H1 (cell line): ENCODE data around the gene KIF26B. TPM values are rescaled to one million over a fixed set of nuclear protein-coding genes. Genes with fewer than 3 reads are reported as not detected.

Experiments
- CTCF ChIA-PET: fragments of 300-600 bp; sonication (Branson Sonifier 250); formaldehyde crosslinking; loops from one replicate; lab custom pipeline; 2021; ENCODE audit not compliant: partially characterized antibody; lab: Charles Lee
- POLR2A ChIA-PET: fragments of 300-600 bp; sonication (Branson Sonifier 250); formaldehyde crosslinking; loops from one replicate; lab custom pipeline; 2021; ENCODE audit warnings: inconsistent platforms; ENCODE audit not compliant: partially characterized antibody; lab: Charles Lee
- DNase-seq, 2 experiments: peaks; one replicate each; pipeline versions ENCODE4 v3.0.0 to v3.0.0-alpha.2; 2010 to 2022; ENCODE audit warnings: low spot score in 2 of 2, low read depth in 1 of 2, mixed read lengths in 1 of 2
- FAIRE-seq: peaks from 2 replicates; lab custom pipeline; 2011; peaks lifted over from hg19 to GRCh38; lab: Jason Lieb, UNC
- H2AFZ ChIP-seq: 2 replicates; pipeline ENCODE4 v1.8.1; 2012; ENCODE audit warnings: low read length, inconsistent platforms
- H2AK5ac ChIP-seq: 2 replicates; pipeline ENCODE4 v1.6.1; 2013; ENCODE audit warnings: low read depth, low read length
- H2BK120ac ChIP-seq: replicated peaks from 2 replicates; pipeline ENCODE3; 2013; ENCODE audit warnings: low read depth, low read length, inconsistent platforms
- H2BK12ac ChIP-seq: 2 replicates; pipeline ENCODE4 v1.6.1; 2013; ENCODE audit warnings: low read depth, low read length
- H2BK15ac ChIP-seq: 2 replicates; pipeline ENCODE4 v1.6.1; 2013; ENCODE audit warnings: low read length
- H2BK20ac ChIP-seq: 2 replicates; pipeline ENCODE4 v1.6.1; 2013; ENCODE audit warnings: low read length
- H2BK5ac ChIP-seq: 2 replicates; pipeline ENCODE4 v1.6.1; 2013; ENCODE audit warnings: low read depth, low read length
- H3K14ac ChIP-seq: 2 replicates; pipeline ENCODE4 v1.6.1; 2013; ENCODE audit warnings: inconsistent platforms; ENCODE audit not compliant: insufficient read length
- H3K18ac ChIP-seq: 2 replicates; pipeline ENCODE4 v1.6.1; 2013; ENCODE audit warnings: low read length; ENCODE audit errors: extremely low read depth
- H3K23ac ChIP-seq: 2 replicates; pipeline ENCODE4 v1.6.1; 2013; ENCODE audit warnings: inconsistent platforms; ENCODE audit not compliant: insufficient read length
- H3K23me2 ChIP-seq: 2 replicates; pipeline ENCODE4 v1.6.1; 2013; ENCODE audit warnings: low read depth, low read length
- H3K27ac ChIP-seq: 2 replicates; pipeline ENCODE4 v1.6.1; 2011; ENCODE audit warnings: low read depth, low read length, inconsistent platforms
- H3K27me3 ChIP-seq, 4 experiments: replicated peaks in 1 of 4; 1 replicate in 1 of 4; 2 replicates in 3 of 4; pipeline versions ENCODE4 v1.6.1 to v1.8.1; 2011 to 2013; ENCODE audit warnings: low read length in 3 of 4, mild to moderate bottlenecking in 3 of 4, inconsistent platforms in 2 of 4, mixed read lengths in 2 of 4, moderate library complexity in 1 of 4; ENCODE audit not compliant: control insufficient read depth in 3 of 4, insufficient read depth in 3 of 4; ENCODE audit errors: extremely low read depth in 1 of 4
- H3K36me3 ChIP-seq, 4 experiments: 2 replicates each; pipeline versions ENCODE4 v1.6.1 to v1.8.1; 2011 to 2013; ENCODE audit warnings: mild to moderate bottlenecking in 4 of 4, low read length in 3 of 4, moderate library complexity in 2 of 4, control low read depth in 1 of 4, inconsistent platforms in 1 of 4; ENCODE audit not compliant: insufficient read depth in 4 of 4, control insufficient read depth in 2 of 4
- H3K4ac ChIP-seq: replicated peaks from 2 replicates; pipeline ENCODE3; 2013; ENCODE audit warnings: low read length, low read depth, mixed read lengths, inconsistent platforms; ENCODE audit not compliant: insufficient read length
- H3K4me1 ChIP-seq, 4 experiments: replicated peaks in 1 of 4; 1 replicate in 1 of 4; 2 replicates in 3 of 4; pipeline versions ENCODE4 v1.6.1 to v1.8.1; 2011 to 2013; ENCODE audit warnings: low read length in 3 of 4, inconsistent platforms in 2 of 4, mixed read lengths in 1 of 4; ENCODE audit not compliant: insufficient read depth in 4 of 4, control insufficient read depth in 3 of 4
- H3K4me2 ChIP-seq, 2 experiments: 2 replicates each; pipeline versions ENCODE4 v1.6.1 to v1.8.1; 2011 to 2013; ENCODE audit warnings: low read depth in 2 of 2, low read length in 2 of 2, control low read depth in 1 of 2, inconsistent platforms in 1 of 2, mild to moderate bottlenecking in 1 of 2; ENCODE audit not compliant: insufficient read depth in 1 of 2
- H3K4me3 ChIP-seq, 4 experiments: fragments of 200-600, 300-600 bp in 1 of 4; sonication (generic), shearing (Covaris generic), sonication (Bioruptor Twin) in 1 of 4; 2 replicates each; pipeline versions ENCODE4 v1.5.1 to v1.8.1; 2011 to 2016; ENCODE audit warnings: low read length in 4 of 4, low read depth in 3 of 4, control low read depth in 2 of 4, inconsistent platforms in 2 of 4, mild to moderate bottlenecking in 2 of 4, mixed read lengths in 1 of 4, moderate library complexity in 1 of 4; ENCODE audit not compliant: insufficient read depth in 2 of 4; ENCODE audit errors: extremely low read depth in 1 of 4
- H3K56ac ChIP-seq: replicated peaks from 2 replicates; pipeline ENCODE3; 2013; ENCODE audit warnings: low read depth, mild to moderate bottlenecking, mixed read lengths, low read length, inconsistent platforms; ENCODE audit not compliant: insufficient read length
- H3K79me1 ChIP-seq: 2 replicates; pipeline ENCODE4 v1.6.1; 2013; ENCODE audit warnings: low read depth, low read length, control low read depth
- H3K79me2 ChIP-seq, 2 experiments: 2 replicates each; pipeline versions ENCODE4 v1.6.1 to v1.8.1; 2012 to 2013; ENCODE audit warnings: low read length in 2 of 2, mild to moderate bottlenecking in 2 of 2, inconsistent platforms in 1 of 2; ENCODE audit not compliant: insufficient read depth in 2 of 2, control insufficient read depth in 1 of 2
- H3K9ac ChIP-seq, 4 experiments: replicated peaks in 1 of 4; 1 replicate in 1 of 4; 2 replicates in 3 of 4; pipeline versions ENCODE4 v1.6.1 to v1.8.1; 2011 to 2013; ENCODE audit warnings: low read depth in 3 of 4, low read length in 3 of 4, control low read depth in 2 of 4, mild to moderate bottlenecking in 2 of 4, moderate library complexity in 2 of 4, inconsistent platforms in 1 of 4; ENCODE audit errors: extremely low read depth in 1 of 4
- H3K9me3 ChIP-seq, 2 experiments: 2 replicates each; pipeline versions ENCODE4 v1.6.1 to v1.8.1; 2012 to 2013; ENCODE audit warnings: mild to moderate bottlenecking in 2 of 2, moderate library complexity in 2 of 2, control low read depth in 1 of 2, inconsistent platforms in 1 of 2, low read depth in 1 of 2, low read length in 1 of 2, mixed read lengths in 1 of 2; ENCODE audit not compliant: insufficient read depth in 2 of 2
- H4K20me1 ChIP-seq, 2 experiments: replicated peaks in 1 of 2; 2 replicates each; pipeline versions ENCODE3 to v1.8.1; 2011 to 2013; ENCODE audit warnings: inconsistent platforms in 2 of 2, low read length in 2 of 2, mild to moderate bottlenecking in 1 of 2; ENCODE audit not compliant: insufficient read depth in 2 of 2, control insufficient read depth in 1 of 2
- H4K5ac ChIP-seq: 2 replicates; pipeline ENCODE4 v1.6.1; 2013; ENCODE audit warnings: low read length, low read depth, mixed read lengths, inconsistent platforms; ENCODE audit not compliant: insufficient read length
- H4K8ac ChIP-seq: 2 replicates; pipeline ENCODE4 v1.8.0; 2013; ENCODE audit warnings: mild to moderate bottlenecking, moderate library complexity, low read length, inconsistent platforms; ENCODE audit not compliant: insufficient read depth; ENCODE audit errors: extremely low read depth
- H4K91ac ChIP-seq: replicated peaks from 2 replicates; pipeline ENCODE3; 2013; ENCODE audit warnings: low read length, mixed read lengths, inconsistent platforms; ENCODE audit not compliant: insufficient read length
- BRCA1 ChIP-seq: IDR thresholded peaks from 2 replicates; pipeline ENCODE4 v1.6.1; 2012; ENCODE audit warnings: low read depth, low read length, improper control_type of control experiment
- CEBPB ChIP-seq: IDR thresholded peaks from 2 replicates; pipeline ENCODE4 v1.6.1; 2012; ENCODE audit warnings: low read depth, low read length
- CREB1 ChIP-seq: IDR thresholded peaks from 2 replicates; pipeline ENCODE4 v1.6.1; 2012; ENCODE audit warnings: inconsistent platforms
- CTBP2 ChIP-seq: IDR thresholded peaks from 2 replicates; pipeline ENCODE4 v1.7.0; 2011; ENCODE audit warnings: borderline replicate concordance, mild to moderate bottlenecking, moderate library complexity, mixed read lengths, low read length; ENCODE audit not compliant: insufficient read depth, insufficient read length
- EGR1 ChIP-seq: IDR thresholded peaks from 2 replicates; pipeline ENCODE4 v1.6.1; 2011; ENCODE audit warnings: low read depth, low read length, borderline replicate concordance
- EZH2 ChIP-seq: fragments of 200-600 bp; sonication (generic); IDR thresholded peaks from 2 replicates; pipeline ENCODE4 v1.7.1; 2012; ENCODE audit warnings: low read depth, mild to moderate bottlenecking, moderate library complexity, low read length, inconsistent platforms; ENCODE audit not compliant: severe bottlenecking
- JUN ChIP-seq: IDR thresholded peaks from 2 replicates; pipeline ENCODE4 v1.6.1; 2011; ENCODE audit warnings: low read depth, mild to moderate bottlenecking, improper control_type of control experiment, low read length
- MAFK ChIP-seq: IDR thresholded peaks from 2 replicates; pipeline ENCODE4 v1.6.1; 2012; ENCODE audit warnings: low read depth, mild to moderate bottlenecking, improper control_type of control experiment, low read length
- NANOG ChIP-seq: IDR thresholded peaks from 2 replicates; pipeline ENCODE4 v1.6.1; 2011; ENCODE audit warnings: low read length, low read depth, mild to moderate bottlenecking, inconsistent platforms; ENCODE audit not compliant: insufficient read depth, poor library complexity, severe bottlenecking
- POLR2AphosphoS5 ChIP-seq: IDR thresholded peaks from 2 replicates; pipeline ENCODE4 v1.6.1; 2011; ENCODE audit warnings: low read depth, low read length
- RNF2 ChIP-seq: fragments of 200-900, 300-1000 bp; sonication (generic); IDR thresholded peaks from 2 replicates; pipeline ENCODE4 v1.7.1; 2016; ENCODE audit warnings: borderline replicate concordance, low read depth, mild to moderate bottlenecking, antibody characterized with exemption, low read length; ENCODE audit not compliant: poor library complexity, severe bottlenecking; ENCODE audit errors: missing control alignments
- SIN3A ChIP-seq, 2 experiments: IDR thresholded peaks in 1 of 2; conservative IDR thresholded peaks in 1 of 2; 2 replicates each; pipeline ENCODE4 v1.6.1; 2011 to 2012; ENCODE audit warnings: low read length in 2 of 2, improper control_type of control experiment in 1 of 2, low read depth in 1 of 2, mild to moderate bottlenecking in 1 of 2
- SIX5 ChIP-seq: IDR thresholded peaks from 2 replicates; pipeline ENCODE4 v1.6.1; 2011; ENCODE audit warnings: mild to moderate bottlenecking, low read depth, low read length
- SUZ12 ChIP-seq: fragments of 200-600 bp; sonication (generic); IDR thresholded peaks from 2 replicates; pipeline ENCODE4 v1.6.1; 2012; ENCODE audit warnings: mild to moderate bottlenecking, inconsistent platforms, low read length, moderate library complexity, mixed read lengths
- ZNF274 ChIP-seq: IDR thresholded peaks from 2 replicates; pipeline ENCODE4 v1.7.0; 2012; ENCODE audit warnings: low read length, borderline replicate concordance; ENCODE audit errors: extremely low read depth
- WGBS, 2 experiments: shearing (Covaris generic) in 1 of 2; methylation state at CpG; one replicate each; pipeline versions ENCODE4 v1.1.6 to v1.1.7; 2013 to 2015; ENCODE audit warnings: low lambda C conversion rate in 2 of 2, mixed read lengths in 2 of 2, inconsistent platforms in 1 of 2, low coverage in 1 of 2, missing lambda C conversion rate in 1 of 2; ENCODE audit not compliant: insufficient replicate concordance in 2 of 2, insufficient coverage in 1 of 2, insufficient read length in 1 of 2; ENCODE audit errors: extremely low coverage in 1 of 2, missing lambda C conversion rate in 1 of 2; 5-methylcytosine and 5-hydroxymethylcytosine counted together
- polyA plus RNA-seq, 7 experiments: library from polyadenylated mRNA; depleted of rRNA in 3 of 7; stranded (reverse) in 5 of 7; unstranded in 2 of 7; fragments of >200 nt in 5 of 7; fragments of 200-250 nt in 2 of 7; gene quantifications; 1 replicate in 5 of 7; 2 replicates in 1 of 7; 4 replicates in 1 of 7; pipeline versions ENCODE4 v1.2.1 to v1.2.3, GENCODE V29; 2011 to 2013; ENCODE audit warnings: missing spikeins in 2 of 7, mixed read lengths in 2 of 7
- total RNA-seq: library from RNA; stranded (reverse); fragmentation: NEBNext Ultra II Directional; extraction: Animal tissue kit (Norgen Biotek cat#: 25700); gene quantifications from 2 replicates; pipeline ENCODE4 v1.2.1, GENCODE V29; 2021

Gene KIF26B
- total and polyA plus RNA-seq, 2 of the 8 experiments (the other 6 are each of a cell fraction or from before 2014, with no cell fraction given), result 0.06 to 0.28 TPM

- Histone ChIP-seq H3K4me3 (no peak overlapping the region), H3K56ac (no peak overlapping the region), H3K79me1 (no peaks in the 10 kb centered on the region), H2BK12ac (no peak overlapping the region), H3K4me2 (no peak overlapping the region), H3K9me3 (no peaks in the 10 kb centered on the region), H4K8ac (no peak overlapping the region), H2BK120ac (no peak overlapping the region), H3K4ac (no peak overlapping the region), H4K5ac (no peak overlapping the region), H3K27ac (no peak overlapping the region), H2AFZ (no peak overlapping the region), H3K14ac (no peak overlapping the region), H2BK5ac (no peak overlapping the region), H3K18ac (no peak overlapping the region), H3K27me3 (no peaks in the 10 kb centered on the region; a peak in 1 of 7 replicates), H3K4me1 (no peaks in the 10 kb centered on the region; a peak in 1 of 7 replicates), H3K23ac (no peak overlapping the region), H3K9ac (no peak overlapping the region), H4K91ac (no peak overlapping the region), H2BK20ac (no peak overlapping the region), H3K79me2 (no peaks in the 10 kb centered on the region), H3K36me3 (no peaks in the 10 kb centered on the region), H2AK5ac (no peak overlapping the region), H3K23me2 (no peaks in the 10 kb centered on the region), H2BK15ac (no peak overlapping the region), H4K20me1 (no peaks in the 10 kb centered on the region)
- CTCF ChIA-PET, result no interaction called here
- 93% methylated on average over 7 of the region's 7 CpGs; no CpG with 5 or more reads in 1 of the 2 experiments for WGBS, 2 experiments
- TF ChIP-seq ZNF274 (no peak), SIX5 (no peak), POLR2AphosphoS5 (no peak), CREB1 (no peak), BRCA1 (no peak), SIN3A (conservative IDR thresholded peaks at IDR 0.05 in 1 of 2, IDR thresholded peaks at IDR 0.05 in 1 of 2; ENCODE audit: low read depth in 1 of 2, low read length in 2 of 2) (no peak), EGR1 (no peak), MAFK (no peak), NANOG (no peak), JUN (no peak), RNF2 (no peak), EZH2 (no peak), SUZ12 (no peak), CEBPB (no peak), CTBP2 (no peak)
- FAIRE-seq (no peak), DNase-seq (no peak)
- POLR2A ChIA-PET, result no interaction called here
Measured at GRCh38 chr1:245572709-245573108, 417.9 kb downstream of the KIF26B start.
